ENCODE data around the gene KIF18B. TPM values are rescaled to one million over a fixed set of nuclear protein-coding genes. Genes with fewer than 3 reads are reported as not detected.

The KIF18B gene
- total and polyA plus RNA-seq, 10 of the 15 experiments (the other 5 are each of a cell fraction or from before 2014, with no cell fraction given) = 2.8 to 46.2 (median 20.5) TPM

- H3K4me2 ChIP-seq (ENCODE audit: control insufficient read depth, insufficient read depth) = no peak overlapping the region; the same call in 1 of the 2 replicates
- no peaks in the 10 kb centered on the region for H3K79me2 ChIP-seq (ENCODE audit: control insufficient read depth, insufficient read depth, low read length)
- intact Hi-C loops (cut with micrococcal nuclease; ENCODE audit: unreplicated experiment) (loop anchor here (5.0 kb wide), 1 partner anchor 55 kb away; no protein-coding TSS in a partner anchor), in situ Hi-C loops (cut with MboI) (no loop called here)
- H3K27ac ChIP-seq (ENCODE audit: control insufficient read depth, insufficient read depth) = no peak overlapping the region
- peaks cover 23 to 42% of the 10 kb centered on the region in 2 experiments for H3K27me3 ChIP-seq (replicated peaks in 1 of 2; ENCODE audit: control insufficient read depth in 2 of 2, insufficient read depth in 2 of 2, low read length in 1 of 2)
- no peak overlapping the region for H3K4me3 ChIP-seq
- ChIA-PET SMC1A (ENCODE audit: uncharacterized antibody, unreplicated experiment) (no interaction called here), POLR2A (no interaction called here), CTCF (interaction anchor here (1.6 kb wide), 1 partner anchor 47 kb away, joined by 6 read pairs; no protein-coding TSS in a partner anchor), RAD21 (ENCODE audit: unreplicated experiment) (no interaction called here)
- 36% methylated on average over 55 of the region's 76 CpGs for WGBS (ENCODE audit: insufficient coverage, insufficient replicate concordance, low lambda C conversion rate, missing lambda C conversion rate)
- H4K20me1 ChIP-seq (ENCODE audit: control insufficient read depth, insufficient read depth) = no peaks in the 10 kb centered on the region
- FAIRE-seq (no peak), ATAC-seq (no peak), DNase-seq (ENCODE audit: low read depth, low spot score) (no peak)
- peaks cover 6% of the 10 kb centered on the region; the same call in 1 of the 2 replicates for H3K4me1 ChIP-seq (ENCODE audit: control insufficient read depth, insufficient read depth, low read length)
- no peak overlapping the region for H2AFZ ChIP-seq (ENCODE audit: control insufficient read depth, low read depth, low read length)
- no peaks in the 10 kb centered on the region for H3K36me3 ChIP-seq (ENCODE audit: control insufficient read depth in 2 of 2, insufficient read depth in 2 of 2, low read length in 1 of 2)
- H3K9me3 ChIP-seq (replicated peaks; ENCODE audit: control insufficient read depth, insufficient read depth, low read length) = no peaks in the 10 kb centered on the region; the same call in 2 of the 3 replicates
- H3K9ac ChIP-seq (ENCODE audit: control insufficient read depth, insufficient read depth, low read length) = no peak overlapping the region
- BruUV-seq (replicated peaks) = no TSS peak
- TF ChIP-seq POLR2A (IDR thresholded peaks at IDR 0.05; ENCODE audit: low read depth, low read length) = no peak
- TF ChIP-seq, protein P1, sequence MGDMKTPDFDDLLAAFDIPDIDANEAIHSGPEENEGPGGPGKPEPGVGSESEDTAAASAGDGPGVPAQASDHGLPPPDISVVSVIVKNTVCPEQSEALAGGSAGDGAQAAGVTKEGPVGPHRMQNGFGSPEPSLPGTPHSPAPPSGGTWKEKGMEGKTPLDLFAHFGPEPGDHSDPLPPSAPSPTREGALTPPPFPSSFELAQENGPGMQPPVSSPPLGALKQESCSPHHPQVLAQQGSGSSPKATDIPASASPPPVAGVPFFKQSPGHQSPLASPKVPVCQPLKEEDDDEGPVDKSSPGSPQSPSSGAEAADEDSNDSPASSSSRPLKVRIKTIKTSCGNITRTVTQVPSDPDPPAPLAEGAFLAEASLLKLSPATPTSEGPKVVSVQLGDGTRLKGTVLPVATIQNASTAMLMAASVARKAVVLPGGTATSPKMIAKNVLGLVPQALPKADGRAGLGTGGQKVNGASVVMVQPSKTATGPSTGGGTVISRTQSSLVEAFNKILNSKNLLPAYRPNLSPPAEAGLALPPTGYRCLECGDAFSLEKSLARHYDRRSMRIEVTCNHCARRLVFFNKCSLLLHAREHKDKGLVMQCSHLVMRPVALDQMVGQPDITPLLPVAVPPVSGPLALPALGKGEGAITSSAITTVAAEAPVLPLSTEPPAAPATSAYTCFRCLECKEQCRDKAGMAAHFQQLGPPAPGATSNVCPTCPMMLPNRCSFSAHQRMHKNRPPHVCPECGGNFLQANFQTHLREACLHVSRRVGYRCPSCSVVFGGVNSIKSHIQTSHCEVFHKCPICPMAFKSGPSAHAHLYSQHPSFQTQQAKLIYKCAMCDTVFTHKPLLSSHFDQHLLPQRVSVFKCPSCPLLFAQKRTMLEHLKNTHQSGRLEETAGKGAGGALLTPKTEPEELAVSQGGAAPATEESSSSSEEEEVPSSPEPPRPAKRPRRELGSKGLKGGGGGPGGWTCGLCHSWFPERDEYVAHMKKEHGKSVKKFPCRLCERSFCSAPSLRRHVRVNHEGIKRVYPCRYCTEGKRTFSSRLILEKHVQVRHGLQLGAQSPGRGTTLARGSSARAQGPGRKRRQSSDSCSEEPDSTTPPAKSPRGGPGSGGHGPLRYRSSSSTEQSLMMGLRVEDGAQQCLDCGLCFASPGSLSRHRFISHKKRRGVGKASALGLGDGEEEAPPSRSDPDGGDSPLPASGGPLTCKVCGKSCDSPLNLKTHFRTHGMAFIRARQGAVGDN (IDR thresholded peaks at IDR 0.05) = no peak
- TF ChIP-seq, protein P2, sequence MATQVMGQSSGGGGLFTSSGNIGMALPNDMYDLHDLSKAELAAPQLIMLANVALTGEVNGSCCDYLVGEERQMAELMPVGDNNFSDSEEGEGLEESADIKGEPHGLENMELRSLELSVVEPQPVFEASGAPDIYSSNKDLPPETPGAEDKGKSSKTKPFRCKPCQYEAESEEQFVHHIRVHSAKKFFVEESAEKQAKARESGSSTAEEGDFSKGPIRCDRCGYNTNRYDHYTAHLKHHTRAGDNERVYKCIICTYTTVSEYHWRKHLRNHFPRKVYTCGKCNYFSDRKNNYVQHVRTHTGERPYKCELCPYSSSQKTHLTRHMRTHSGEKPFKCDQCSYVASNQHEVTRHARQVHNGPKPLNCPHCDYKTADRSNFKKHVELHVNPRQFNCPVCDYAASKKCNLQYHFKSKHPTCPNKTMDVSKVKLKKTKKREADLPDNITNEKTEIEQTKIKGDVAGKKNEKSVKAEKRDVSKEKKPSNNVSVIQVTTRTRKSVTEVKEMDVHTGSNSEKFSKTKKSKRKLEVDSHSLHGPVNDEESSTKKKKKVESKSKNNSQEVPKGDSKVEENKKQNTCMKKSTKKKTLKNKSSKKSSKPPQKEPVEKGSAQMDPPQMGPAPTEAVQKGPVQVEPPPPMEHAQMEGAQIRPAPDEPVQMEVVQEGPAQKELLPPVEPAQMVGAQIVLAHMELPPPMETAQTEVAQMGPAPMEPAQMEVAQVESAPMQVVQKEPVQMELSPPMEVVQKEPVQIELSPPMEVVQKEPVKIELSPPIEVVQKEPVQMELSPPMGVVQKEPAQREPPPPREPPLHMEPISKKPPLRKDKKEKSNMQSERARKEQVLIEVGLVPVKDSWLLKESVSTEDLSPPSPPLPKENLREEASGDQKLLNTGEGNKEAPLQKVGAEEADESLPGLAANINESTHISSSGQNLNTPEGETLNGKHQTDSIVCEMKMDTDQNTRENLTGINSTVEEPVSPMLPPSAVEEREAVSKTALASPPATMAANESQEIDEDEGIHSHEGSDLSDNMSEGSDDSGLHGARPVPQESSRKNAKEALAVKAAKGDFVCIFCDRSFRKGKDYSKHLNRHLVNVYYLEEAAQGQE (IDR thresholded peaks at IDR 0.05; ENCODE audit: low read depth, low read length) = no peak
- TF ChIP-seq MXI1 (IDR thresholded peaks at IDR 0.05; ENCODE audit: low read depth, low read length) = no peak
- TF ChIP-seq MYB (IDR thresholded peaks at IDR 0.05; ENCODE audit: borderline replicate concordance, low read depth, low read length) = no peak
- TF ChIP-seq, protein P3, sequence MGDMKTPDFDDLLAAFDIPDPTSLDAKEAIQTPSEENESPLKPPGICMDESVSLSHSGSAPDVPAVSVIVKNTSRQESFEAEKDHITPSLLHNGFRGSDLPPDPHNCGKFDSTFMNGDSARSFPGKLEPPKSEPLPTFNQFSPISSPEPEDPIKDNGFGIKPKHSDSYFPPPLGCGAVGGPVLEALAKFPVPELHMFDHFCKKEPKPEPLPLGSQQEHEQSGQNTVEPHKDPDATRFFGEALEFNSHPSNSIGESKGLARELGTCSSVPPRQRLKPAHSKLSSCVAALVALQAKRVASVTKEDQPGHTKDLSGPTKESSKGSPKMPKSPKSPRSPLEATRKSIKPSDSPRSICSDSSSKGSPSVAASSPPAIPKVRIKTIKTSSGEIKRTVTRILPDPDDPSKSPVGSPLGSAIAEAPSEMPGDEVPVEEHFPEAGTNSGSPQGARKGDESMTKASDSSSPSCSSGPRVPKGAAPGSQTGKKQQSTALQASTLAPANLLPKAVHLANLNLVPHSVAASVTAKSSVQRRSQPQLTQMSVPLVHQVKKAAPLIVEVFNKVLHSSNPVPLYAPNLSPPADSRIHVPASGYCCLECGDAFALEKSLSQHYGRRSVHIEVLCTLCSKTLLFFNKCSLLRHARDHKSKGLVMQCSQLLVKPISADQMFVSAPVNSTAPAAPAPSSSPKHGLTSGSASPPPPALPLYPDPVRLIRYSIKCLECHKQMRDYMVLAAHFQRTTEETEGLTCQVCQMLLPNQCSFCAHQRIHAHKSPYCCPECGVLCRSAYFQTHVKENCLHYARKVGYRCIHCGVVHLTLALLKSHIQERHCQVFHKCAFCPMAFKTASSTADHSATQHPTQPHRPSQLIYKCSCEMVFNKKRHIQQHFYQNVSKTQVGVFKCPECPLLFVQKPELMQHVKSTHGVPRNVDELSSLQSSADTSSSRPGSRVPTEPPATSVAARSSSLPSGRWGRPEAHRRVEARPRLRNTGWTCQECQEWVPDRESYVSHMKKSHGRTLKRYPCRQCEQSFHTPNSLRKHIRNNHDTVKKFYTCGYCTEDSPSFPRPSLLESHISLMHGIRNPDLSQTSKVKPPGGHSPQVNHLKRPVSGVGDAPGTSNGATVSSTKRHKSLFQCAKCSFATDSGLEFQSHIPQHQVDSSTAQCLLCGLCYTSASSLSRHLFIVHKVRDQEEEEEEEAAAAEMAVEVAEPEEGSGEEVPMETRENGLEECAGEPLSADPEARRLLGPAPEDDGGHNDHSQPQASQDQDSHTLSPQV (IDR thresholded peaks at IDR 0.05) = no peak
- TF ChIP-seq ATF7 (IDR thresholded peaks at IDR 0.05; ENCODE audit: low read depth) = no peak
- no peak for TF ChIP-seq POU2F2 (IDR thresholded peaks at IDR 0.05; ENCODE audit: borderline replicate concordance, low read depth, low read length)
- no peak for TF ChIP-seq SRF (IDR thresholded peaks at IDR 0.05; ENCODE audit: low read depth in 2 of 2, low read length in 2 of 2)
Observed at GRCh38 chr17:44967026-44967906, 19.7 kb upstream of the KIF18B start.

Measured in GM12878 (cell line).